GM18505 (cell line): ENCODE measurements around the gene UCK1.

Experiments used
- ATAC-seq: cut with Tn5 transposase; IDR thresholded peaks from one replicate; pipeline ENCODE4 v1.9.1; 2021; ENCODE audit not compliant: unreplicated experiment
- POLR2A ChIP-seq: IDR thresholded peaks from 4 replicates; pipeline ENCODE4 v1.6.1; 2011; ENCODE audit warnings: borderline replicate concordance; ENCODE audit not compliant: insufficient read depth, insufficient read length; ENCODE audit errors: extremely low read depth

Gene UCK1

GRCh38 chr9:131503626-131504465 is 27.2 kb downstream of the UCK1 start:
- ATAC-seq = no peak
- TF ChIP-seq POLR2A = no peak

GRCh38 chr9:131502781-131503625 is 28.1 kb downstream of the UCK1 start, which contains the start of gene POMT1:
TSS of gene POMT1 (plus strand) at chr9:131502918. CDS start at chr9:131504219, 1,301 bp downstream.
- peak; percentile 75 for ATAC-seq
- peak; percentile 67 for TF ChIP-seq POLR2A

GRCh38 chr9:131500939-131501541 is 30.0 kb downstream of the UCK1 start:
- TF ChIP-seq POLR2A = no peak

GRCh38 chr9:131500377-131500776 is 30.7 kb downstream of the UCK1 start:
- no peak for ATAC-seq

More at GRCh38 chr9:131500939-131501541, 30.0 kb downstream of the UCK1 start:
- no peak for ATAC-seq

GRCh38 chr9:131499254-131499767 is 31.8 kb downstream of the UCK1 start:
- TF ChIP-seq POLR2A = no peak
- ATAC-seq = no peak

More at GRCh38 chr9:131500377-131500776, 30.7 kb downstream of the UCK1 start:
- no peak for TF ChIP-seq POLR2A

- no peak for ATAC-seq
- no peak for TF ChIP-seq POLR2A
Measured at GRCh38 chr9:131496844-131497405, 34.1 kb downstream of the UCK1 start.

GRCh38 chr9:131495785-131496184 is 35.3 kb downstream of the UCK1 start:
- no peak for ATAC-seq
- peak; percentile 12 for TF ChIP-seq POLR2A

GRCh38 chr9:131494296-131494870 is 36.7 kb downstream of the UCK1 start:
- TF ChIP-seq POLR2A = no peak
- no peak for ATAC-seq

- no peak for TF ChIP-seq POLR2A
- no peak for ATAC-seq
Measured at GRCh38 chr9:131492070-131492469, 39.0 kb downstream of the UCK1 start.

GRCh38 chr9:131491001-131491710 is 39.9 kb downstream of the UCK1 start:
- ATAC-seq = no peak
- no peak for TF ChIP-seq POLR2A

- no peak for TF ChIP-seq POLR2A
- ATAC-seq = no peak
Measured at GRCh38 chr9:131490514-131490913, 40.5 kb downstream of the UCK1 start.

GRCh38 chr9:131487621-131488031 is 43.4 kb downstream of the UCK1 start:
- no peak for ATAC-seq
- no peak for TF ChIP-seq POLR2A
